Stimulated activated CD4-positive, alpha-beta T cell treated with anti-CD3 and anti-CD28 coated beads, Interleukin-4, amount 100 ng/mL, for 48 hours (primary cell): ENCODE results near the gene SLCO1A2.

ENCODE experiments used
- DNase-seq, 2 donors: peaks; one replicate each; pipeline ENCODE4 v3.0.0-alpha.2; 2020; ENCODE audit warnings: low read depth in 2 of 2

The SLCO1A2 gene

DNA sequence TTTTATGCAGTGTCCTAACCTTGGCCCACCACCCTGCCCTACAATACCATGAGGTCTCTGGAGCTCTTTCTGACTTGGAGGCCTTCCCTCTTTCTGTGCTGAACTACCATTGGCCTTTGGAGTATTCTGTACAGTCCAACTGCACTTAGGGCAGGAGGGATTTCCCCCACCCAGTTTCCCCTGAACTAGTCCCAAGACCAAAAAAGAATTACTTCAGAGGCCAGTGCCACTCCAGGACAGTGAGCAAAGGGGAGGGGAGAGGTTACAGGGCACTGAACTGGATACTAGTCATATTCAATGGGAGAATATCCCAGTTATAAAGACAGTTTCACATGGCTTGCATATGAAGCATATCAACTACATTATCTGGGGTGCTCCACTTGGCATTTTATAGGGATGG is 6.1 kb downstream of the SLCO1A2 start:
- no peak for DNase-seq

DNA sequence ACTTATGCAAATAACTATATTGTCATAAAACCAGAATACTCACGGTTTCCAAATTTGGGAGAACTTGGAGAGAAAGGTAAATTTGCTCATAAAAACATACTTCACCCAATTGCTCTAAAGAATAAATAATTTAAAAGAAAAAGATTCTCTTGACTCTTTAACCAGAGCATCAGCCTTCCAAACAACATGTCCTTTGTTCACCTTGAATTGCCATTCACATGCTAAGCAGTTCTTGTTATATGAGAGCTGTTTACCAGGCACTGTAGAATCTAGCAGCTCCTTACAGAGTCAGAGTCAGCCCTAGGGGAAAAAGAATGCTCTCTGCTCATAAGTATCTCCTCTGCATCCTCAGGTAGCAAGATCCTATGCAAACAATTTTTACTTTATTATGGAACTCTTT is 10.2 kb downstream of the SLCO1A2 start:
- no peak for DNase-seq

GRCh38 chr12:21323736-21324135 is 11.0 kb downstream of the SLCO1A2 start:
- DNase-seq: no peak

- no peak for DNase-seq
Measured at GRCh38 chr12:21308785-21309184, 25.9 kb downstream of the SLCO1A2 start.

DNA sequence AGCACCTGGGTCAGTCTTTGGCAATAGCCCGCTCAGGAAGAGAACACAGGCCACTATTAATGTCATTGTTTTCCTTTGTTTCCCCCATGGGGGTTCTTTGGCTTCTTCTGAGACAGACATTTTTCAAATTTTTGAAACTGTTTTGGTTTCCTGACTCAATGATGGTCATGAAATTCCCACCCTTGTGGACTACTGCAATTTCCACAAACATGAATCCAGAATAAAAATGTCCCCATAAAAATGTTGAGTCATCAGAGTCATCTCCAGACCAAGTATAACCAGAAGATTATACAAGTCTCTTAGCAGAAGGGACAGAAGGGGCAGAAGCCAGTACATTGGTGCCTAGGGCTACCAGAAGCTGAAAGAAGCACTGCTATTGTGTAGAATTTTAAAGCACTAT is 29.1 kb downstream of the SLCO1A2 start:
- no peak for DNase-seq

DNA sequence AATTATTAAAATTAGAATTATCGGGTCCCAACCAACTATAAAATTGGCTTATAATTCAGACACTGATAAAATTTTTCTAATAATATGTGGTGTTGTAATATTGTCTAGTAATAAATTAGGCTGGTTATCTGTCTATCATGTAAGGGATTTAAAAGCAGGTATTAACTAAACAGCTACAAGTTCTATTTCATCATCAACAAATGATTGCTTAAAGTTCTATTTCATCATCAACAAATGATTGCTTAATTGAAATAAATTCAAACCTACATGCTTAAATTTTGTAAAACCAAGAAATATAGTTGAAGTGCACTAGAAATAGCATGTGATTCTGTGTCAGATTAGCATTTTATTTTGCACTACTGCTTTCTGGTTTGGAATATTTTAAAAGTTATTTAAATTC is 34.1 kb downstream of the SLCO1A2 start:
- no peak for DNase-seq

- no peak for DNase-seq
Measured at GRCh38 chr12:21296751-21297406, 37.8 kb downstream of the SLCO1A2 start.

DNA sequence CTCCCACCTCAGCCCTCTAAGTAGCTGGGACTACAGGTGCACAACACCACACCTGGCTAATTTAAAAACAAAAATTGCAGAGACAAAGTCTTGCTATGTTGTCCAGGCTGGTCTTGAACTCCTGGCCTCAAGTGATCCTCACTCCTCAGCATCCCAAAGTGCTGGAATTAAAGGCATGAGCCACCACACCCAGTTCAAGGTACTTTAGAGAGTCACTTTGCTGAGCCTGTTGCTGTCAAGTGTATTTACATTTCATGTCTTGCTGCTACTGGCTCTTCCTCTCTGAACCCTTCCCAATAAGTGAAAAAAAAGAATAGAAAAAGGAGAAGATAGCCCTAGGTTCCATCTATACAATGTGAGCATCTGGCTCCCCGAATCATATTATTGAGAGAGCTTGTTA is 38.4 kb downstream of the SLCO1A2 start:
- no peak for DNase-seq

GRCh38 chr12:21294176-21294575 is 40.5 kb downstream of the SLCO1A2 start:
- DNase-seq: no peak

GRCh38 chr12:21292111-21292510 is 42.6 kb downstream of the SLCO1A2 start:
- DNase-seq: no peak

DNA sequence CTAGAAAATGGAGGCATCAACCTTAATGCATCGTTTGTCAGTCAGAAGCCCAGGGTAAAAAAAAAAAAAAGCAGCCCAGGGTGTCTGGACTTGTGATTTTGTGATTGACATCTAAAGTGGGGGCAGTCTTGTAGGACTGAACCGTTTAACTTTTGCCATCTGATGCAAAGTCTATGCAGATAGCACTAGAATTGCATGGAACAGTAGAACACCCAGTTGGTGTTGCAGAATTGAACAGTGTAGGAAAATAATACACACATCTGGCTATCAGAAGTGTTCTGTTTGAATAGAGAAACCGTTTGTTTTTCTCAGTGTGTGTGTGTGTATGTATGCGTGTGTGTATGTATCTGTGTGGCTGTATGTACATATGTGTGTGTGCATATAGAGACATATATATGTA is 45.0 kb downstream of the SLCO1A2 start:
- no peak for DNase-seq

DNA sequence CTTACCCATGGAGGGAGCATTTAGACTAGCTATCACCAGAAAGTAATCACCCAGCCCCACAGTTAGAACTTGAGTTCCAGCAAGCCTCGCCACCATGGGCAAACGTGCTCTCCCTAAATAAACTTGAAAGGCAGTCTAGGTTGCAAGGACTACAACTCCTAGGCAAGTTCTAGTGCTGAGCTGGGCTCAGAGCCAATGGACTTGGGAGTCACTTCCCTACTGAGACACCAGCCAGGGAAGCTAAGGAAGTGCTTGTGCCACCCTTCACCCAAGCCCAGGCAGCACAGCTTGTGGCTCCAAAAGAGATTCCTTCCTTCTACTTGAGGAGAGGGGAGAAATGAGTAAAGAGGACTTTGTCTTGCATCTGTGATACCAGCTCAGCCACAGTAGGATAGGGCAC is 57.9 kb downstream of the SLCO1A2 start:
- DNase-seq: no peak

DNA sequence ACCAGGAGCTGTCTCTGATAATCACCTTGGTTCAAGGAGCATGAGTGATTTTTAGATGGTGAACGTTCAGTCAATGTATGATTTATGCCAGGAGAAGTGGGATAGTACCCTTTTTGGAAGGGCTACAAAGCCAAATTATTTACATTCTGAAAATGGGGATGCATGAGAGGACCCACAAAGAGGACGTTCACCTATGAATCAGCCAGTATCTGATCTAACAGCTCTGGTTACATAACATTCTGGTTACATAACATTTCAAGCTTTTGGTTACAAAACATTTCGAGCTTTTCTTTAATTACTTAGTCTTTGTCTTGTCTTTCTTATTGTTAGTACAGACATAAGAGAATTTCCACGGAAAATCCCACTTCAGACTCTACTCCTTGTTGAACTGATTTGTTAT is 68.8 kb downstream of the SLCO1A2 start:
- DNase-seq: no peak

DNA sequence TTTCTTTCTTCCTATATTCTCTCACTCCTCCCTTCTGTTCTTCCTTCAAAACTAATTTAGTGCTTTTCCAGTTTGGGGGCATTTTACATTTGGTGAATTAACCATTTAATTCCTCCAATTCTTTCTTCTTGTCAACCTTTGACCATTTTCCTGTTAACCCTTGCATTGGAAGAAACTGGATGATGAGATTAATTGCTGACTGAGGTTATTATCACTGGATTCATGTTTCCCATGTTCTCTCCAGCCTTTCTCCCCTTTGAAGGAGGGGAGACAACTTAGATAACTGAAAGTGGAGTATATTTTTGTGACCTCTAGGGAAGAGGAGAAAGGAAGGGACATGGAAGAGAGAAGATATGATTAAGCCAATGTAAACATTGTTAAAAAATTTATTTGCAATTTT is 70.5 kb downstream of the SLCO1A2 start:
- DNase-seq: no peak

GRCh38 chr12:21257172-21257571 is 77.5 kb downstream of the SLCO1A2 start:
- DNase-seq: no peak

DNA sequence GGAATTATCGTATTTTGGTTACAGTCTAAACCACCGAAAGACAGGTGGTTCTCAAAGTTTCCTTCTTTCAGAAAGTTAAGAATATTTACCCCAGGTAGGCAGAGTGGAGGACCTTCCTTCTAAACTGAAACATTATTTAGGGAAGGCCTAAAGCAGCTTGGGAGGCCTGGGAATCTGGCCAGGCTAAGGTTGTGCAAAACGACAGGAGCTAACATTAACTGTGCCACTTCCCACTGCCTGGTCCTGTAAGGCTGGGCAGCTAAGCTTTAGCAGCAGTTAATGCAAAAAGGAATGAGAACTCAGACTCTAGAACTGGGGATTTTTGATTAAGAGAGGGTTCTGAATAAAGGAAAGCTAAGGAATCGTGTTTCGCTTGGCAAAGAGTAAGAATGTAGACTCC is 82.6 kb downstream of the SLCO1A2 start:
- no peak for DNase-seq

- no peak for DNase-seq
Measured at GRCh38 chr12:21248679-21249078, 86.0 kb downstream of the SLCO1A2 start.

GRCh38 chr12:21239866-21240265 is 94.9 kb downstream of the SLCO1A2 start:
- no peak for DNase-seq

DNA sequence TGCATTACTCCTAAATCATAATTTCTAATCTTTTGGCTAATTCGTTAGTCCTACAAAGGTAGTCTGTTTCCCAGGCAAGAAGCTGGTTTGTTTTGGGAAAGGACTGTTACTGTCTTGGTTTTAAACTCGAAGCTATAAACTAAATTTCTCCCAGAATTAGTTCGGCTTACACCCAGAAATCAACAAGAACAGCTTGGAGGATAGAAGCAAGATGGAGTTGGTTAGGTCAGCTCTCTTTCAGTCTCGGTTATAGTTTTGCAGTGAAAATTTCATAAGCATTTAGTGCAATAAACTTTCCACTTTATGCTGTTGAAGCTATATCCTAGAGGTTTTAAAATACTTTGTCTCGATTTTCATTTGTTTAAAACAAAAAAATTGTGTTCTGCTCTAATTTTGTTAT is 100.3 kb downstream of the SLCO1A2 start:
- DNase-seq: no peak

DNA sequence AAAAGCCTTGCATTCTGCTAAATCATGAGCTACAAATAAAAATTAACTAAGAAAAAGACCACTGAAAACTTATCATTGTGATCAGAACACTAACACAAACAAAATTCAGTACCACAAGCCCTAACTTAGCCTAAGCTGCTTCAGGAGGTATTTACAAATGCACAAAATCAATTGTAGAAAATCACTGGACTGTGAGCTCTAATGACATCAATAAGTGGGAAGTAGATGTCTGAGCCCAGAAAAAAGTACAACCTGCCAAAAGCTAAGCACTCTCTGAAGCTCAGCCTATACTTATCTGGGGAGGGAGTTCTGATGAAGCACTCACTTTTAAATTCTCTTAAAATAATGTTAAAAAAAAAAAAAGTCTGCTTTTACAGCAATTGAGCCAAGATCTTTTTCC is 110.8 kb downstream of the SLCO1A2 start:
- no peak for DNase-seq

DNA sequence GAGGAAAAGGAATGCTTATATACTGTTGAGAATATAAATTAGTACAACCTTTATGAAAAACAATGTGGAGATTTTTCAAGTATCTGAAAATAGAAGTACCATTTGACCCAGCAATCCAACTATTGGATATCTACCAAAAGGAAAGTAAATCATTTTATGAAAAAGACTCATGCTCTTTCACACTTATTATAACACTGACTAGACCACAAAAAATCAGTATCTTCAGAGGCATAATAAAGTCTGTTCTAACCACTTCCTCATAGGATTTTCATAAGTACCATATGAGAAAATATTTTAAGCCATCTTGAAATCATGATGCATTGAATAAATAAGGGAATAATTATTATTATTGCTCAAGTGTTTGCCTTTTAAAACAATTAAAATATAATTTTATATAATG is 112.9 kb downstream of the SLCO1A2 start:
- no peak for DNase-seq

- DNase-seq: no peak
Measured at GRCh38 chr12:21221072-21221471, 113.6 kb downstream of the SLCO1A2 start.

GRCh38 chr12:21220266-21220665 is 114.5 kb downstream of the SLCO1A2 start:
- no peak for DNase-seq

- DNase-seq: no peak
Measured at GRCh38 chr12:21219206-21219605, 115.5 kb downstream of the SLCO1A2 start.
